HepG2 (cell line): Measurements from ENCODE around the gene SLC17A9. TPM values are rescaled to one million over a fixed set of nuclear protein-coding genes. Genes with fewer than 3 reads are reported as not detected.

Experiments
- AHR ChIP-seq: IDR thresholded peaks from 2 replicates; pipeline ENCODE4 v1.6.1; 2018; ENCODE audit warnings: missing genetic modification reagents, missing compliant biosample characterization
- ATF4 ChIP-seq, 2 experiments: fragments of 450-650 bp in 1 of 2; sonication (generic) in 1 of 2; formaldehyde crosslinking; IDR thresholded peaks; 2 replicates each; pipeline versions ENCODE4 v1.5.0 to v1.8.0; 2020 to 2022; ENCODE audit warnings: mild to moderate bottlenecking in 1 of 2, missing genetic modification reagents in 1 of 2
- JUNB ChIP-seq: sonication (generic); formaldehyde crosslinking; IDR thresholded peaks from 2 replicates; pipeline ENCODE4 v1.8.0; 2022; ENCODE audit warnings: missing genetic modification reagents, mild to moderate bottlenecking, borderline replicate concordance
- MAF1 ChIP-seq: sonication (generic); formaldehyde crosslinking; IDR thresholded peaks from 2 replicates; pipeline ENCODE4 v1.5.0; 2020; ENCODE audit warnings: missing genetic modification reagents, borderline replicate concordance
- MBD4 ChIP-seq: IDR thresholded peaks from 2 replicates; pipeline ENCODE4 v1.6.1; 2012; ENCODE audit warnings: low read length, inconsistent platforms, borderline replicate concordance
- MLXIP ChIP-seq: sonication (generic); formaldehyde crosslinking; IDR thresholded peaks from 2 replicates; pipeline ENCODE4 v1.9.0; 2021; ENCODE audit warnings: missing genetic modification reagents, borderline replicate concordance
- NCOA5 ChIP-seq: sonication (generic); formaldehyde crosslinking; IDR thresholded peaks from 2 replicates; pipeline ENCODE4 v1.4.0; 2020; ENCODE audit warnings: missing genetic modification reagents
- SETDB1 ChIP-seq: sonication (generic); formaldehyde crosslinking; IDR thresholded peaks from 2 replicates; pipeline ENCODE4 v1.5.1; 2020; ENCODE audit warnings: missing genetic modification reagents, mild to moderate bottlenecking, borderline replicate concordance
- SRF ChIP-seq: IDR thresholded peaks from 2 replicates; pipeline ENCODE4 v1.6.1; 2011; ENCODE audit warnings: mild to moderate bottlenecking, low read depth, low read length, moderate library complexity
- TP53 ChIP-seq: sonication (generic); formaldehyde crosslinking; conservative IDR thresholded peaks from 2 replicates; pipeline ENCODE4 v1.4.0; 2020; ENCODE audit warnings: missing genetic modification reagents
- TSC22D2 ChIP-seq: sonication (generic); formaldehyde crosslinking; IDR thresholded peaks from 2 replicates; pipeline ENCODE4 v1.5.1; 2020; ENCODE audit warnings: missing genetic modification reagents, mild to moderate bottlenecking, borderline replicate concordance
- ZNF136 ChIP-seq: sonication (generic); formaldehyde crosslinking; IDR thresholded peaks from 2 replicates; pipeline ENCODE4 v1.8.1; 2022; ENCODE audit warnings: low read depth, mild to moderate bottlenecking, moderate library complexity, missing genetic modification reagents
- ZNF441 ChIP-seq: sonication (generic); formaldehyde crosslinking; IDR thresholded peaks from 2 replicates; pipeline ENCODE4 v1.7.0; 2021; ENCODE audit warnings: missing genetic modification reagents, borderline replicate concordance
- ZNF558 ChIP-seq: sonication (generic); formaldehyde crosslinking; IDR thresholded peaks from 2 replicates; pipeline ENCODE4 v1.9.0; 2022; ENCODE audit warnings: mild to moderate bottlenecking, missing genetic modification reagents, borderline replicate concordance
- ZSCAN21 ChIP-seq: sonication (generic); formaldehyde crosslinking; IDR thresholded peaks from 2 replicates; pipeline ENCODE4 v1.8.0; 2022; ENCODE audit warnings: mild to moderate bottlenecking, missing genetic modification reagents, moderate library complexity, borderline replicate concordance
- ZUFSP ChIP-seq: sonication (generic); formaldehyde crosslinking; IDR thresholded peaks from 2 replicates; pipeline ENCODE4 v1.9.0; 2021; ENCODE audit warnings: missing genetic modification reagents, mild to moderate bottlenecking, borderline replicate concordance
- ZXDC ChIP-seq: sonication (generic); formaldehyde crosslinking; IDR thresholded peaks from 2 replicates; pipeline ENCODE4 v1.5.0; 2020; ENCODE audit warnings: mild to moderate bottlenecking, missing genetic modification reagents
- polyA plus RNA-seq, 8 experiments: library from polyadenylated mRNA; depleted of rRNA in 3 of 8; stranded (reverse) in 7 of 8; unstranded in 1 of 8; fragments of >200 nt; fragmentation: Illumina TruSeq in 4 of 8; extraction: Trizol in 4 of 8; gene quantifications; 2 replicates each; pipeline versions ENCODE4 v1.2.1 to v1.2.3, GENCODE V29; 2011 to 2016; ENCODE audit warnings: low read depth in 4 of 8, missing spikeins in 1 of 8, mixed read lengths in 1 of 8; ENCODE audit not compliant: insufficient read depth in 1 of 8
- total RNA-seq, 5 experiments: library from RNA; depleted of rRNA; stranded (reverse); fragments of >200 nt; fragmentation: Illumina TruSeq; extraction: Trizol; gene quantifications; 2 replicates each; pipeline ENCODE4 v1.2.3, GENCODE V29; 2016; ENCODE audit warnings: low read depth in 1 of 5
- TF ChIP-seq, protein P1 (sequence below): fragments of 450-650 bp; IDR thresholded peaks from 2 replicates; pipeline ENCODE4 v1.6.1; 2017

Gene SLC17A9
- total and polyA plus RNA-seq, 2 of the 13 experiments (the other 11 are each of a cell fraction or from before 2014, with no cell fraction given) = 110 to 191 TPM

DNA sequence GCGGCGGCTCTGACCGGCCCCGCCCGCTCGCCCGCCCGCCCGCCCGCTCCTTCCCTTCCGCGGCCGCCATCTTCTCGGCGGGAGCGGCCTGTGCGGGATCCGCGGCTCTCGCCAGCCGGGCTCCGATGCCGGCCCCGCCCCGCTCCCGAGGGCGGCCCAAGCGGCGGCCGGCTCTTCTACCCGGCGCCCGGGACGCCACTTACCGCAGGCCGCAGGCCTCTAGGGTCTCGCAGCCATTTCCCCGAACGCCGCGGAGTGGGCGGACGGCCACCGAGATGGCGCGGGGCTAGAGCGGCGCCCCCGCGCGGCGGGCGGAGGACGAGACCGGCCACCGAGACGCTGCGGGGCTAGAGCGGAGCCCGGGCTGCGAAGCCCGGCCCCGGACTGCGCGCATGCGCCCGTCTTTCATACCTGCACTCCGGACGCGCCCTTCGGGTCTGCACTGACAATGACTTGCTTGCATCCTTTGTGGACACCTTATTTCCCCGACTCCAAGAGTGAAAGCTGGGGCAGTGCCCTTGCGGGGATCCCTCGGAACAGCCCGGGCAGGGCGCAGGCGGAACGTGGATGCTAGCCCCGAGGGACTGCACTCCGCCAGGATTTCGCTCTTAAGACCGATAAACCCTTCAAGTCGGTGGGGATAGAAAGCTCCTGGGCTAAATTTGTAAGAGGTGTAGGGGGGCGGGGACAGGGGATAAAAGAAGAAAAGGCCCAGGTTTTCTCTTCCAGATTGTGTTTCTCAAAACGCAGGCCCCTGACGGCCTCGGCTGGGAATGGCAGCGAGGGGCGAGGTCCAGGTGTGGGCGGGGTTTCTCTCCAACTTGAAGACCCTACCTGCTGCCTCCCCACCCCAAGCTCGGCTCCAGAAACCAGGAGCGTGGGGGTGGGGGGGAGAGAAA, 26.0 kb upstream of the SLC17A9 start, which contains the start of gene DIDO1 (continued):
- TF ChIP-seq, protein P1, sequence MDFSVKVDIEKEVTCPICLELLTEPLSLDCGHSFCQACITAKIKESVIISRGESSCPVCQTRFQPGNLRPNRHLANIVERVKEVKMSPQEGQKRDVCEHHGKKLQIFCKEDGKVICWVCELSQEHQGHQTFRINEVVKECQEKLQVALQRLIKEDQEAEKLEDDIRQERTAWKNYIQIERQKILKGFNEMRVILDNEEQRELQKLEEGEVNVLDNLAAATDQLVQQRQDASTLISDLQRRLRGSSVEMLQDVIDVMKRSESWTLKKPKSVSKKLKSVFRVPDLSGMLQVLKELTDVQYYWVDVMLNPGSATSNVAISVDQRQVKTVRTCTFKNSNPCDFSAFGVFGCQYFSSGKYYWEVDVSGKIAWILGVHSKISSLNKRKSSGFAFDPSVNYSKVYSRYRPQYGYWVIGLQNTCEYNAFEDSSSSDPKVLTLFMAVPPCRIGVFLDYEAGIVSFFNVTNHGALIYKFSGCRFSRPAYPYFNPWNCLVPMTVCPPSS = no peak
- peak; percentile 75; the same call in 1 of the 2 replicates for TF ChIP-seq ZNF441 (CRISPR knock-in tag)
- TF ChIP-seq SETDB1 (CRISPR knock-in tag) = no peak
- no peak for TF ChIP-seq ZNF558 (CRISPR knock-in tag)
- TF ChIP-seq SRF = no peak
- TF ChIP-seq ZXDC (CRISPR knock-in tag) = no peak; the same call in 1 of the 2 replicates
- TF ChIP-seq TSC22D2 (CRISPR knock-in tag) = peak; percentile 93; the same call in 1 of the 2 replicates
- TF ChIP-seq NCOA5 (CRISPR knock-in tag) = no peak
- TF ChIP-seq TP53 (CRISPR knock-in tag) = no peak
- no peak for TF ChIP-seq JUNB (CRISPR knock-in tag)
- TF ChIP-seq AHR (CRISPR knock-in tag) = 0 out of 2 replicates have a peak, but pooled peaks have one; percentile 43
- no peak; the same call in none of the 2 replicates for TF ChIP-seq MAF1 (CRISPR knock-in tag)
- peak; percentile 83; the same call in 1 of the 2 replicates for TF ChIP-seq MLXIP
- no peak for TF ChIP-seq MBD4
- peak in 1 of 2 experiments; percentile 48; a peak in 1 of 4 replicates for TF ChIP-seq ATF4 (CRISPR knock-in tag; IDR thresholded peaks at IDR 0.05)
- TF ChIP-seq ZNF136 (CRISPR knock-in tag) = no peak
- peak; percentile 92 for TF ChIP-seq ZSCAN21 (CRISPR knock-in tag)
- no peak for TF ChIP-seq ZUFSP (CRISPR knock-in tag)
